Natural killer cell (primary cell): Measurements from ENCODE around the gene SLTM. TPM values are rescaled to one million over a fixed set of nuclear protein-coding genes. Genes with fewer than 3 reads are reported as not detected.
"Not testable (repeated sequence)": the region's sequence is repeated elsewhere in the genome, so short reads cannot be mapped to it uniquely, and the experiment has no call there.

ENCODE experiments used
- ATAC-seq, 3 donors: fragments of 150-1000 bp in 2 of 3; fragments of 200-7000 bp in 1 of 3; cut with Tn5 transposase; 1 replicate in 1 of 3; 2 replicates in 2 of 3; pipeline ENCODE4 v1.10.0; 2021; ENCODE audit warnings: mild to moderate bottlenecking in 2 of 3, moderate library complexity in 2 of 3
- DNase-seq, 2 donors: peaks; one replicate each; pipeline versions ENCODE4 v3.0.0 to v3.0.0-alpha.2; 2013 to 2021; ENCODE audit warnings: mixed read lengths in 1 of 2
- H3K27ac ChIP-seq: one replicate; pipeline ENCODE4 v1.5.1; 2013; ENCODE audit warnings: mild to moderate bottlenecking, low read length
- H3K27me3 ChIP-seq: one replicate; pipeline ENCODE4 v1.6.1; 2013; ENCODE audit warnings: low read length; ENCODE audit not compliant: control insufficient read depth, insufficient read depth
- H3K36me3 ChIP-seq: one replicate; pipeline ENCODE4 v1.6.1; 2013; ENCODE audit warnings: low read length; ENCODE audit not compliant: control insufficient read depth, insufficient read depth
- H3K4me1 ChIP-seq: one replicate; pipeline ENCODE4 v1.6.1; 2013; ENCODE audit warnings: low read length; ENCODE audit not compliant: control insufficient read depth, insufficient read depth
- H3K4me3 ChIP-seq: one replicate; pipeline ENCODE4 v1.5.1; 2013; ENCODE audit warnings: low read length
- H3K9me3 ChIP-seq: one replicate; pipeline ENCODE4 v1.6.1; 2013; ENCODE audit warnings: low read length; ENCODE audit not compliant: control insufficient read depth, insufficient read depth
- H3K27ac Mint-ChIP-seq, 2 donors: one replicate each; pipeline ENCODE4 v1.8.0; 2022; ENCODE audit warnings: mild to moderate bottlenecking in 2 of 2, mixed read lengths in 2 of 2, moderate library complexity in 1 of 2
- H3K27me3 Mint-ChIP-seq, 2 donors: one replicate each; pipeline ENCODE4 v1.8.0; 2022; ENCODE audit warnings: low read depth in 2 of 2, mixed read lengths in 2 of 2
- H3K36me3 Mint-ChIP-seq: one replicate; pipeline ENCODE4 v1.8.0; 2022; ENCODE audit warnings: mixed read lengths
- H3K4me1 Mint-ChIP-seq, 2 donors: one replicate each; pipeline ENCODE4 v1.8.0; 2022; ENCODE audit warnings: mixed read lengths in 2 of 2
- H3K4me3 Mint-ChIP-seq: one replicate; pipeline ENCODE4 v1.8.0; 2022; ENCODE audit warnings: mild to moderate bottlenecking, moderate library complexity, mixed read lengths
- H3K9me3 Mint-ChIP-seq, 2 donors: one replicate each; pipeline ENCODE4 v1.8.0; 2022; ENCODE audit warnings: mixed read lengths in 2 of 2
- CTCF ChIP-seq: fragments of 200-600 bp; IDR thresholded peaks from one replicate; pipeline ENCODE4 v1.8.0; 2022; ENCODE audit warnings: antibody characterized with exemption
- WGBS: methylation state at CpG from one replicate; pipeline ENCODE4 v1.1.7; 2013; ENCODE audit warnings: missing lambda C conversion rate; ENCODE audit not compliant: insufficient coverage; 5-methylcytosine and 5-hydroxymethylcytosine counted together
- intact Hi-C: fragments of 100-400 bp; cut with micrococcal nuclease; formaldehyde crosslinking; loops from one replicate; pipeline ENCODE4 v1.14.2; 2022
- total RNA-seq, 4 donors: library from RNA; stranded (reverse); fragments of 120-200 nt in 1 of 4; gene quantifications; one replicate each; pipeline versions ENCODE4 v1.2.3 to v1.2.4, GENCODE V29; 2013 to 2022

The SLTM gene
- total RNA-seq, 3 donors from 2014 or later (not counting 1 experiment from before 2014, with no cell fraction given): 206 to 226 (median 223) TPM

DNA sequence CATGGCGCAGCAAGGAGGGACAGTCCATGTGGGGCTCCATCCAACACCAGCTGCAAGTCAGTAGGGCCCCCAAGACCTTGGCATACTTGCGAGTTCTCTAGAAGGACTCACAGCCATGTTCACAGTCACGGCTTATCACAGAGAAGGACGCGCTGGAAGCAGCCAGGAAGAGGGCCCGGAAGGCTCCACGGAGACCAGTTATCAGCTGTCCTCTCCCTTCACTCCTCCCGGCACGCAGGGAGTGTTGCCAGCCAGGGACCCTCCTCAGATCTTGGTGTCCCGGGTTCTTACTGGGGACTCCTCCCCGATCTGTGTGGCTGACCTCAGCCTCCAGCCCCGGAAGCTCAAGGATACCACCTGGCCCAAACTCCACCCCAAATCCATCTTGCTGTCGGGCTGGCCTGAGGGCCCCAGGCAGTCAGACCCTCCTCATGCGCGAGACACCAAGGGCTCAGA, 68.0 kb downstream of the SLTM start:
- 94% methylated on average over 15 of the region's 15 CpGs for WGBS
- intact Hi-C loops: no loop called here
- H3K4me1 ChIP-seq: peaks cover 11% of the 10 kb centered on the region
- no peak for TF ChIP-seq CTCF
- no peak overlapping the region for H3K27ac Mint-ChIP-seq
- no peak for DNase-seq
- H3K4me1 Mint-ChIP-seq: peaks cover 7 to 9% of the 10 kb centered on the region in 2 donors
- peaks cover 2% of the 10 kb centered on the region for H3K27me3 ChIP-seq
- H3K27me3 Mint-ChIP-seq: peaks cover 6 to 8% of the 10 kb centered on the region in 2 donors
- H3K36me3 ChIP-seq: no peaks in the 10 kb centered on the region
- no peaks in the 10 kb centered on the region for H3K9me3 ChIP-seq
- no peak overlapping the region for H3K4me3 Mint-ChIP-seq
- ATAC-seq: peak in 1 of 3 donors; percentile 9
- H3K27ac ChIP-seq: no peak overlapping the region
- no peaks in the 10 kb centered on the region for H3K36me3 Mint-ChIP-seq
- no peak overlapping the region for H3K4me3 ChIP-seq
- H3K9me3 Mint-ChIP-seq: no peaks in the 10 kb centered on the region

- Histone ChIP-seq H3K4me1 (peaks cover 11% of the 10 kb centered on the region), H3K27ac (no peak overlapping the region), H3K9me3 (no peaks in the 10 kb centered on the region), H3K4me3 (no peak overlapping the region), H3K36me3 (no peaks in the 10 kb centered on the region), H3K27me3 (peaks cover 2% of the 10 kb centered on the region)
- no peaks in the 10 kb centered on the region for H3K36me3 Mint-ChIP-seq
- TF ChIP-seq CTCF: no peak
- peak in 1 of 2 donors; percentile 20 for DNase-seq
- H3K27me3 Mint-ChIP-seq: peaks cover 6 to 8% of the 10 kb centered on the region in 2 donors
- no peak overlapping the region for H3K27ac Mint-ChIP-seq
- H3K4me3 Mint-ChIP-seq: peak overlapping the region; percentile 55
- H3K9me3 Mint-ChIP-seq: no peaks in the 10 kb centered on the region
- peaks cover 7 to 9% of the 10 kb centered on the region in 2 donors for H3K4me1 Mint-ChIP-seq
- intact Hi-C loops: no loop called here
- peak; percentile 39 to 72 (median 54) for ATAC-seq
- WGBS: 40% methylated on average over 54 of the region's 54 CpGs
Observed at GRCh38 chr15:58864602-58865424, 68.7 kb downstream of the SLTM start.

- H3K4me3 Mint-ChIP-seq: no peak overlapping the region
Observed at GRCh38 chr15:58862326-58862725, 71.2 kb downstream of the SLTM start.

DNA sequence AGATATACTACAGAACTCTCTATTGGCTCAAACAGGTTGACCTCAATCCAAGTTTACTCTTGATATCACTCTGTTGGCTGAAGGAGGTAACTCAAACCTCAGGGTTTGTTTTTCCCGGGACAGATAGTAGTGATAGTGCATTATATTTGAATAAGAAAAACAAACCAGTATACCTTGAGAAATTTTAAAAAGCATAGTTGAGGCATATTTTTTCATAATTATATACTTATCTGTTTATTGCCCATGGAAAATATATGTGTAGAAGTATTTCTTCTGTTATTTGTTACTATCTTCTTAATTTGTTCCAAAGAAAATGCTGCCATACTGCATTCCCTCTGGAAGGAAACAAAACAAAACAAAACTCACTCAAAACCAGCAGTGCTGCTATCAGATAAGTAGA, 76.9 kb downstream of the SLTM start:
- H3K9me3 ChIP-seq, H3K4me1 Mint-ChIP-seq, H3K27ac Mint-ChIP-seq, ATAC-seq, H3K27me3 Mint-ChIP-seq, H3K4me3 ChIP-seq, H3K27me3 ChIP-seq, H3K4me1 ChIP-seq, intact Hi-C loops, H3K4me3 Mint-ChIP-seq, H3K36me3 Mint-ChIP-seq, DNase-seq, H3K9me3 Mint-ChIP-seq, H3K27ac ChIP-seq: not testable (repeated sequence)
- peaks cover 16% of the 10 kb centered on the region for H3K36me3 ChIP-seq
- WGBS: no CpG with 5 or more reads among the region's 1 CpG

More at GRCh38 chr15:58862326-58862725, 71.2 kb downstream of the SLTM start:
- peaks cover 7 to 9% of the 10 kb centered on the region in 2 donors for H3K4me1 Mint-ChIP-seq
- no peaks in the 10 kb centered on the region for H3K9me3 ChIP-seq
- H3K4me3 ChIP-seq: no peak overlapping the region
- no peak overlapping the region for H3K27ac Mint-ChIP-seq
- H3K27ac ChIP-seq: no peak overlapping the region
- H3K9me3 Mint-ChIP-seq: no peaks in the 10 kb centered on the region
- H3K27me3 ChIP-seq: peaks cover 2% of the 10 kb centered on the region
- H3K4me1 ChIP-seq: peaks cover 11% of the 10 kb centered on the region
- DNase-seq (no peak), ATAC-seq (no peak)
- no peaks in the 10 kb centered on the region for H3K36me3 Mint-ChIP-seq
- intact Hi-C loops: no loop called here
- H3K27me3 Mint-ChIP-seq: peaks cover 6 to 8% of the 10 kb centered on the region in 2 donors
- 75% methylated on average over 1 of the region's 2 CpGs for WGBS
- no peaks in the 10 kb centered on the region for H3K36me3 ChIP-seq
- TF ChIP-seq CTCF: no peak
